GM12865 (cell line): ENCODE results near the gene TCF4.

Experiments used
- DNase-seq: peaks from one replicate; pipeline ENCODE4 v3.0.0; 2010; ENCODE audit warnings: low read depth
- H3K4me3 ChIP-seq: 2 replicates; pipeline ENCODE4 v1.5.1; 2011; ENCODE audit warnings: mild to moderate bottlenecking, low read depth, low read length, control low read depth
- CTCF ChIP-seq: IDR thresholded peaks from 2 replicates; pipeline ENCODE4 v1.5.1; 2011; ENCODE audit warnings: low read length, control low read depth, low read depth, inconsistent platforms; ENCODE audit not compliant: insufficient read depth; ENCODE audit errors: missing control alignments

TCF4 gene

DNA sequence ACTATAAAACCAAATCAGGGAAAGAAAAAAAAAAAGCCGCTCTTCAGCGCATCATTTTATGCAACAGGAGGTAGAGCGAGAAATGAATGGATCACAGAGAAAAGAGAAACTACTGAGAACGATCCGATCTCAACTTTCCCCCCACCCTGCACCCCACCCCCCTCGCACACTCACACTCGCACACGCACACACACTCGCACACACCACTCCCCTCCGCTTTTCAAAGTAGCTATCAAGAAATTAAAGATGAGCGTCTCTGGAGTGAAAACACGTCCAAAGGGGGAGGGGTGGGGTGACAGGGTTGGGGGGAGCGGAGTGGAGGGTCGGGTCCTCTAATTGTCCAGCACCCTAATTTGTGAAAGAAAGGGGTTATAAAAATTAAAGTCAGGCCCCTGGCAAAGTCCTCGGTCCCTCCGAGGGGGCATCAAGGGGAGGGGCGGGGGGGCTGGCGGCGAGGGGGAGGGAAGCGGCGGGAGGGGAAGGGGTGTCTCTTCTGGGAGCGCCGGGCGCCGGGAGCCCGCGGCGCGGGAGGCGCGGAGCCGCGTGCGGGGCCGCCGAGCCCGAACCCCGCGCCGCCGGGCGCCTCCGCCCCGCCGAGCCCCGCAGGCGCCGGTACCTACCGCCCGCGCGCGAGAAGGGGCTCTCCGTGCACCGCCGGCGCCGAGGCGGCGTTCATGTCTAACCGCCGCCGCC, 428 bp downstream of the TCF4 start:
- no peak for TF ChIP-seq CTCF
- peak; percentile 38 for DNase-seq
- peak overlapping the region; percentile 69 for H3K4me3 ChIP-seq

DNA sequence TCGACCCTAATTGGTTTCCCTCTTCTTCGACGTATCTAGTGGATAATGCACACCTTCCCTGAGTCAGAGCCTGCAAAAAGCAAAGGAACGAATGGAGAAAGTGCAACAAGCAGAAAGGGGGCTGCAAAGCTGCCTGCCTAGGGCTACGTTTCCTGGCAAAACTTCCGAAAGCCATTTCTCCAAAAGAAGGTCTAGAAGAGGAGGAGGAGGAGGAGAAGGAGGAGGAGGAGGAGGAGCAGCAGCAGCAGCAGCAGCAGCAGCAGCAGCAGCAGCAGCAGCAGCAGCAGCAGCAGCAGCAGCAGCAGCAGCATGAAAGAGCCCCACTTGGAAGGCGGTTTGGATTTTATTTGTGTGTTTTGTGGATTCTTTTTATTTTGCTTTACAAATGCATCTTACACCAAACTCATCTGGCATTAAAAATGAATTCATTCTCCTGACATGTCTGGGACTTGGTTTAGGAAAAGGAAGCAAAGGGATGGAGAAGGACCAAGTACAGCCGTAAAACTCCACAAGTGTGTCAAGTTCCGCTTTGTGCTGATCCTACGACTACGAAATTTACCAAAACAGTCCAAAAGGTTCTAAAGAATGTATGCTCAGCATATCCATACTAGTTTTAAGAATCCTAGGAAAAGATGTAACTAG, 2.0 kb downstream of the TCF4 start:
- no peak overlapping the region for H3K4me3 ChIP-seq
- no peak for TF ChIP-seq CTCF
- no peak for DNase-seq

GRCh38 chr18:55585065-55585919, 2.7 kb downstream of the TCF4 start:
- H3K4me3 ChIP-seq: no peak overlapping the region
- no peak for DNase-seq

DNA sequence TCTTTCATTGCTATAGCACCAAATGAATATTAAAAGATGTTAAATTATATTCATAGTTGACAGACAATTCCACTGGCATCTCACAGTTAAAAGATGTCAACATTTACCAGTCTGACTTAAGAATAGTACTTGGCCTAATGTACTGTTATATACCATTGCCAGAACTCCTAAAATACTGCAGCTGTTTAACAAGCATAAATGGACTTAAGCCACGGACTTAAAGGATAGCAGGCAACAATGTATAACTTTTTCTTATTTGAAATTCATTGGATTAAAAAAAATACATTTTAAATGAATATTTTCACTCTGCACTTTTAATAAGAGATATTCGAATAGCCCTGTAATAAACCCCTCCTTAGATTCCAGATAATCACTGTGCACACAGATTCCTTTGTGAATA, 3.8 kb downstream of the TCF4 start:
- no peak overlapping the region for H3K4me3 ChIP-seq
- no peak for TF ChIP-seq CTCF
- no peak for DNase-seq

More at GRCh38 chr18:55585065-55585919, 2.7 kb downstream of the TCF4 start:
- TF ChIP-seq CTCF: no peak

DNA sequence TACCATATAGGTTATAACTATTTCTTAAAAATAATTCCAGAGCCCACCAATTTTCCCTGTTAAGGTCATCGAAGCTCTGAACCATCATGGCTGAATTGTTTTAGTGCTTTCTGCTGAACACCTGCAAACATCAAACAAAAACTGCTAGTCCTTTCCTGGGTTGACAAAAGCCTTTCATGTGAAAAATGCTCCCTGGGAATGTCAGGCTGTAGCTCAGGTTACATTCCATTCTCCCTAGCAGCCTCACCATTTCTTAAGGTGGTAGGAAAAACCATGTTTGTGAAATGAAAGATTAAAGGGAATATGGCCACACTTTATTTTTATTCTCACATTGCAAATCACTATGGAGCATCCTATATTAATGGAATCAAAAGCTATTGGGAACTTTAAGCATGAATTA, 5.7 kb downstream of the TCF4 start:
- no peak for DNase-seq
- H3K4me3 ChIP-seq: no peak overlapping the region
- TF ChIP-seq CTCF: no peak

DNA sequence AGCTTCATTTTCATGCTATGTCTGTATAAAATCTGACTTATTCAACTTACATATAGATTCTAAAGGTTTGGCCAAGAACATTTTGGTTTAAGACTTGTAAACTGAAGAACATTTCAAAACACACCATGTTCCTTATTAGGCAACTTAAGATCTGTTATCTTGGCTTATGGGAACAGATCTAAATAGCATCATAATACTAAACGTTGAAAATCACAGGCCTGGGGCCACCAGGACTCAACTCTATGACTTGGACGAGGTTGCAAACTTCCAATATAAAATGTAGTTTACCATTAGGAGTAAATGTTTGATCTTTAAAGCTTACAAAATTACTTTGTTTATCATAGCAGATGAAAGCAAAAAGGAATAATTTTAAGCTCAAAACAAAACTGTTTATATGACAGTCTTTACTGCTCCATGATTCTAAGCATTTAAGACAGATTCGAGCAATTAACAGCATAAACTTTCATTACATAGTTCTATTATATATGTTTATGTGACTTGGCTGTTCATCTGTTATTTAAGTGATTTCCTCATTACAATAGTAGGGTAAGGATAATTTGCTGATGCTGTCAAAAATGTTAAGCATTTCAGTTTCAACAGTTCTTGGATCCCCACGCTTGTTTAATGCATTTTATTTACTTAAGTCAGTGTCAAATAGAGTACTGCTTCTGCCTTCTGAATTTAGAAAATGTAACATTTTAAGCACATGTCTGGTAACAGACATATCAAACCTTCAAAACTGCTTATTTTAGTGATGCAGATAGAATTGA, 8.3 kb downstream of the TCF4 start:
- no peak for TF ChIP-seq CTCF
- H3K4me3 ChIP-seq: no peak overlapping the region
- DNase-seq: no peak
